GM12872 (cell line): ENCODE results near the gene RLBP1.

ENCODE experiments used
- CTCF ChIP-seq: IDR thresholded peaks from 3 replicates; pipeline ENCODE4 v1.5.1; 2011; ENCODE audit warnings: low read depth, mild to moderate bottlenecking, low read length, moderate library complexity; ENCODE audit not compliant: insufficient read depth

Gene RLBP1

GRCh38 chr15:89201465-89202005, 19.8 kb downstream of the RLBP1 start:
- TF ChIP-seq CTCF: no peak

- TF ChIP-seq CTCF: no peak
These were observed 21.2 kb downstream of the RLBP1 start for GRCh38 chr15:89200182-89200581.

- no peak for TF ChIP-seq CTCF
These were observed 21.6 kb downstream of the RLBP1 start for GRCh38 chr15:89199746-89200145.

GRCh38 chr15:89198934-89199333, 22.4 kb downstream of the RLBP1 start:
- TF ChIP-seq CTCF: no peak

GRCh38 chr15:89198196-89198595, 23.2 kb downstream of the RLBP1 start:
- no peak for TF ChIP-seq CTCF

GRCh38 chr15:89197503-89197971, 23.8 kb downstream of the RLBP1 start:
- TF ChIP-seq CTCF: no peak

GRCh38 chr15:89196994-89197393, 24.4 kb downstream of the RLBP1 start:
- TF ChIP-seq CTCF: no peak
